Heart right ventricle (tissue), 16 donors: Measurements from ENCODE around the gene CDH2. TPM values are rescaled to one million over a fixed set of nuclear protein-coding genes. Genes with fewer than 3 reads are reported as not detected.

Experiments used
- ATAC-seq, 8 donors: fragments of 200-7000 bp; cut with Tn5 transposase; one replicate each; pipeline ENCODE4 v1.9.1; 2020; ENCODE audit warnings: mild to moderate bottlenecking in 8 of 8, moderate library complexity in 8 of 8, moderate number of reproducible peaks in 1 of 8
- DNase-seq, 2 donors: peaks; one replicate each; pipeline ENCODE4 v3.0.0-alpha.2; 2020
- H3K27ac ChIP-seq, 10 donors: fragments of 200-600 bp; sonication (generic) in 2 of 10; one replicate each; pipeline versions ENCODE4 v1.5.0 to v1.8.0; 2020 to 2022; ENCODE audit warnings: mild to moderate bottlenecking in 3 of 10
- H3K27me3 ChIP-seq, 7 donors: fragments of 200-600 bp; one replicate each; pipeline ENCODE4 v1.8.0; 2021 to 2022; ENCODE audit warnings: mild to moderate bottlenecking in 2 of 7
- H3K36me3 ChIP-seq, 9 donors: fragments of 200-600 bp; sonication (generic) in 1 of 9; one replicate each; pipeline versions ENCODE4 v1.5.0 to v1.8.0; 2020 to 2022; ENCODE audit warnings: mild to moderate bottlenecking in 2 of 9
- H3K4me1 ChIP-seq, 9 donors: fragments of 200-600 bp; sonication (generic) in 1 of 9; one replicate each; pipeline versions ENCODE4 v1.5.0 to v1.8.0; 2020 to 2022; ENCODE audit warnings: mild to moderate bottlenecking in 4 of 9
- H3K4me3 ChIP-seq, 10 donors: fragments of 200-600 bp; sonication (generic) in 2 of 10; one replicate each; pipeline versions ENCODE4 v1.5.0 to v1.8.0; 2020 to 2022; ENCODE audit warnings: mild to moderate bottlenecking in 7 of 10, moderate library complexity in 2 of 10
- H3K9me3 ChIP-seq, 11 donors: fragments of 200-600 bp in 10 of 11; sonication (generic) in 2 of 11; one replicate each; pipeline versions ENCODE4 v1.5.0 to v1.8.0; 2013 to 2022; ENCODE audit warnings: mild to moderate bottlenecking in 2 of 11, control low read depth in 1 of 11, moderate library complexity in 1 of 11
- CTCF ChIP-seq, 9 donors: fragments of 200-600 bp; sonication (generic) in 2 of 9; IDR thresholded peaks; one replicate each; pipeline versions ENCODE4 v1.5.0 to v1.8.0; 2021 to 2022; ENCODE audit warnings: antibody characterized with exemption in 9 of 9, mild to moderate bottlenecking in 5 of 9, moderate library complexity in 1 of 9
- WGBS, 2 donors: extraction: QIAGEN DNeasy Blood & Tissue Kit; methylation state at CpG; one replicate each; pipeline ENCODE4 v1.1.7; 2013; ENCODE audit warnings: inconsistent platforms in 1 of 2; 5-methylcytosine and 5-hydroxymethylcytosine counted together
- intact Hi-C, 10 donors: fragments of 100-400 bp; cut with DNase I; formaldehyde crosslinking; loops; one replicate each; pipeline versions ENCODE4 v1.11.1 to v1.14.2; 2022
- polyA plus RNA-seq, 2 donors: library from polyadenylated mRNA; stranded (reverse); fragments of 200-250 nt; gene quantifications; one replicate each; pipeline ENCODE4 v1.2.3, GENCODE V29; 2013
- total RNA-seq, 10 donors: library from RNA; stranded (reverse); fragmentation: NEBNext Ultra II Directional in 3 of 10; extraction: Animal tissue kit (Norgen Biotek cat#: 25700) in 3 of 10; gene quantifications; one replicate each; pipeline versions ENCODE4 v1.2.1 to v1.2.4, GENCODE V29; 2021 to 2023
- donor health status: Arrhythmogenic right ventricular cardiomyopathy.
- donor health status: ischemic (EF 13 %, LVEDD 7.1; RV severe dilation, severe dysfunction).
- donor health status: healthy with polysubstance abuse.
- donor health status: DM: no; HTN: yes; CAD: no.
- donor health status: DM: no; HTN: no; CAD: no.
- donor health status: ischemic (EF 25% LVEDD 6.9; RV normal size, moderate dysfunction).
- donor health status: ischemic (EF 25% LVEDD 5.7; RV mildly dilated, moderate dysfunction).
- donor health status: healthy.
- donor health status: DM: yes; HTN: yes; CAD: no.
- donor health status: Ischemic cardiomyopathy.
- donor health status: ischemic (EF 35%, LVEDD 5.7; RV mildly dilated, moderate dysfunction).
- donor health status: nonischemic (EF 11% LVEDD 7.7; RV severe dilation, severe dysfunction).
- donor health status: DM: yes; HTN: yes; CAD: no.
- donor health status: PGD.
- donor health status: ischemic (EF 29% LVEDD 5.4; RV normal size, mild dysfunction).
- donor health status: nonischemic (EF 23%, LVEDD 6.1; RV moderate dilation, normal function).

The CDH2 gene
- total and polyA plus RNA-seq, 12 donors, result 50.3 to 575 (median 448) TPM

DNA sequence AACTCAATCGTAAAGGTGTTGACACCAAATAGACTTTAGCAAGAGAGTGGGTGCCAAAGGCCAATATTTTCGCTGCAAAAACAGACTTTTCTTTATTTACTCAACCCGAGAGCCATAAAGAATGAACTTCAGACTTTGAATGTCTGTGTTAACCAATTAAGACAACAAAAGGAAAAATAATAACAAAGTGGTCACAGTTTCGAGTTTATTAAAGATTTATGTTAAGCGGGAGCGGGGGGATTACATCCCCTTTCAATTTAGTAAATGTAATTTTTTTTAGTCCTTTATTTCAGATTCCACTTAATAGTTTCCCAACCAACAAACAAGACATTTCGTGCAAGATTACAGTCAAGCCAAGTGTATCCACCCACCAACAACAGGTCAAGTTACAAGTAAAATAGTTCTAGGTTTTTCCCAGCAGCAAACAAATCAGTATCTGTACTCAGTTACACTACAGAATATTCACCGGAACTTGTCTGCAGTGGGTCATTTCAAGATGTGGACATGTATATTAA, 9.0 kb downstream of the CDH2 start:
- no peaks in the 10 kb centered on the region for H3K36me3 ChIP-seq
- intact Hi-C loops, result loop anchor here in 1 of 10 donors (10.0 kb wide), 1 partner anchor 153 kb away; no protein-coding TSS in a partner anchor
- peak overlapping the region in 7 of 10 donors; percentile 31 to 93 (median 76) for H3K27ac ChIP-seq

GRCh38 chr18:28164771-28165483, 12.0 kb downstream of the CDH2 start:
- Histone ChIP-seq H3K27ac (peak overlapping the region in 4 of 10 donors; percentile 9 to 87 (median 34)), H3K36me3 (no peaks in the 10 kb centered on the region), H3K4me1 (peaks cover 0 to 73% (median 18%) of the 10 kb centered on the region in 9 donors), H3K4me3 (no peak overlapping the region), H3K9me3 (no peaks in the 10 kb centered on the region), H3K27me3 (no peaks in the 10 kb centered on the region)
- no peak for ATAC-seq
- no peak for DNase-seq
- WGBS, 2 donors, result 40 to 55% methylated on average over 1 of the region's 1 CpG
- no peak for TF ChIP-seq CTCF (IDR thresholded peaks at IDR 0.05)
- intact Hi-C loops, result loop anchor here in 1 of 10 donors (10.0 kb wide), 1 partner anchor 150 kb away; no protein-coding TSS in a partner anchor

More for the DNA sequence above, 9.0 kb downstream of the CDH2 start:
- Histone ChIP-seq H3K27me3 (peaks cover 0 to 2% (median 0%) of the 10 kb centered on the region in 7 donors), H3K9me3 (no peaks in the 10 kb centered on the region), H3K4me1 (peaks cover 0 to 43% (median 9%) of the 10 kb centered on the region in 9 donors), H3K4me3 (peak overlapping the region in 5 of 10 donors; percentile 15 to 29 (median 24))
- no peak for TF ChIP-seq CTCF (IDR thresholded peaks at IDR 0.05)
- 66 to 69% methylated on average over 8 of the region's 8 CpGs for WGBS, 2 donors
- ATAC-seq (no peak), DNase-seq (no peak)

GRCh38 chr18:28163201-28163775, 13.6 kb downstream of the CDH2 start:
- Histone ChIP-seq H3K27ac (peak overlapping the region in 6 of 10 donors; percentile 38 to 83 (median 70)), H3K4me3 (no peak overlapping the region), H3K36me3 (no peaks in the 10 kb centered on the region), H3K27me3 (no peaks in the 10 kb centered on the region), H3K9me3 (no peaks in the 10 kb centered on the region), H3K4me1 (peaks cover 0 to 89% (median 22%) of the 10 kb centered on the region in 9 donors)
- WGBS, 2 donors, result 81 to 83% methylated on average over 2 of the region's 2 CpGs
- intact Hi-C loops, result loop anchor here in 2 of 10 donors (2.0 to 10.0 kb wide), 2 partner anchors 16 to 148 kb away; no protein-coding TSS in a partner anchor
- no peak for TF ChIP-seq CTCF (IDR thresholded peaks at IDR 0.05)
- peak in 1 of 2 donors; percentile 37 for DNase-seq
- peak in 4 of 8 donors; percentile 34 to 64 (median 40) for ATAC-seq
